CD4-positive, alpha-beta T cell treated with Interleukin-2 at 100 ng/mL for 4 hours (primary cell): ENCODE data around the gene DLG3.
"Not testable (repeated sequence)": the region's sequence is repeated elsewhere in the genome, so short reads cannot be mapped to it uniquely, and the experiment has no call there.

Experiments
- DNase-seq: peaks from one replicate; pipeline ENCODE4 v3.0.0-alpha.2; 2020; ENCODE audit warnings: low spot score

The DLG3 gene

DNA sequence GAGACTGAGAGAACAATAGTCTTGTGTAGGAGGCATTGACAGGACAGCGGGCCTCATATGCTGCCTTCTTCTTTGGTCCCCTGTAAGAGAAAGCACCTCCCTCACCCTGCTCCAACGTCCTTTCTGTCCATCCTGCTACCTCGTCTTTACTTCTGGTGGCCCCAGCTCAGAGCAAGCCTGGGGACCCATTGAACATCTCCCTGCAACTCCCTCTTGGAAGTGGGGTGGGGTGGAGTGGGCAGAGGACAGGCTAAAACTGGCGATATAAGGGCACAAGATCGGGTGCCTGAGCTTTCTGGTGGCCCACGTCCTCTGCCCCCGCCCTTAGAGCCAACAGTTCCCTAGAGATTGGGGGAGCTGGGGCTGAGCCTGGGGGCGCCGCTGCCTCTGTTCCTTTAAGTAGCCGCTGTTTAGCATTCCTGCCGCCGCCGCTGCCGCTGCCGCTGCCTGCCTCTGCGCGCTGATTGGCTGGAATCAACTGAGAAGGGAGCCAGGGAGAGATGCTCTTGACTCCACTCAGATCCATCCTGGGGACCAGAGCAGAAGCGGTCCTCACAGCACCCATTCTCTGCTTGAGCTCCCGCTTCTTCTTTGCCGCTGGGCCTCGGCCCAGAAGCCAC is at the start of gene DLG3:
Gene DLG3 (plus strand): TSS at position 510 of the 620 bp plus-strand sequence. CDS start 367 bp downstream, outside the sequence.
- DNase-seq, result peak; percentile 24

DNA sequence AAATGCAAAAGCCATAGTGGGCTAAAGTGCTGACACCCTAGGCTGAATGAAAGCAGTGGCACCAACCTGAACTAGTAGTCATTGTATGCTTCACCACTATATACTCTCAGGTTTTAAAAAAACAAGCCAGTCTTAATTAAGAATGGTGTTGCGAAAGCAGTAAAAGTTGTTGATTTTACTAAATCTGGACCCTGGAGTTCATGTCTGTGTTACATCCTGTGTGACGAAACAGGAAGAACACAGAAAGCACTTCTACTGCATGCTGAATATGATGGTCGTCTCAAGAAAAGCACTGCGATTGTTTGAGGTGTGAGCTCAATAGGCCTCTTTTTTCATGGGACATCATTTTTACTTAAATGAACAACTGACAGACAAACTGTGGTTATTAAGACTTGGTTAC is 45.7 kb upstream of the DLG3 start:
- DNase-seq, result peak; percentile 53

GRCh38 chrX:70400181-70400580 is 44.5 kb upstream of the DLG3 start:
- DNase-seq, result not testable (repeated sequence)

DNA sequence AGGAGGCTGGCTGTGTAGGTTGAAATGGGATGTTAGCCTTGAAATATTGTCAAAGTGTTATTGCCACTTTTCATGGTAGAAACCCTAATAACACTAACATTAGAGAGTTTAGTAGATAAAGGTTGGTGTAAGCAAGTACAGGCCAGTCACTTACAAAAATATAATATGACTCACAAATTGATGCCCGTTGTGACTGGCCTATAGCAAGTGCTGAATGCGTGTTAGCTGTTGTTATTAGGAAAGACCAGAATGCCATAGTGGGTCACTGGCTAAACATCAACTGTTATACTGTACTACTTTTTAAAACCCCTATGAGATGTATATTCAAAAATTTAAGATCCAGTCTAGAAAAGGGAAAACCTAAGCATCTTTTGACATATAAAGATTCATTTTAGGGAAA is 41.9 kb upstream of the DLG3 start:
- no peak for DNase-seq

DNA sequence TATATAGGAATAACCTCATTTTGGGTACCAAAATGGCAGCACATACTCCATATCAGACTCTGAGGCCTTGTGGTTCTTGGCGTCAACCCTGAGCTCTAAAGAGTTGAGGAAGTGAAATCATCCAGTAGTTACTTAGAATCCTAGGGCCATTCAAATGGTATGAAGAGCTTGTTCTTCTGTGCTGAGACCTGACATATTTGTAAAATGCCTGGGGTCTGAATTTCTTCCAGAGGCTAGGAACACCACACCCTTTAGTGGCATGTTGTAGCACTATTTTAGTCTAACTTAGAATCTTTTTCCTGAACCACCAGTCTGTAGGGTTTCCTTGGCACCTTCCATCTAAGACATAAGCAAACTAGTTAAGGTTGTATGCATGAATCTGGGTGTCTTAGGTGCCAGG is 39.6 kb upstream of the DLG3 start:
- DNase-seq, result no peak

GRCh38 chrX:70410921-70411320 is 33.7 kb upstream of the DLG3 start:
- no peak for DNase-seq

- no peak for DNase-seq
Observed at GRCh38 chrX:70411475-70411874, 33.2 kb upstream of the DLG3 start.

- DNase-seq, result no peak
Observed at GRCh38 chrX:70421618-70422017, 23.0 kb upstream of the DLG3 start.

DNA sequence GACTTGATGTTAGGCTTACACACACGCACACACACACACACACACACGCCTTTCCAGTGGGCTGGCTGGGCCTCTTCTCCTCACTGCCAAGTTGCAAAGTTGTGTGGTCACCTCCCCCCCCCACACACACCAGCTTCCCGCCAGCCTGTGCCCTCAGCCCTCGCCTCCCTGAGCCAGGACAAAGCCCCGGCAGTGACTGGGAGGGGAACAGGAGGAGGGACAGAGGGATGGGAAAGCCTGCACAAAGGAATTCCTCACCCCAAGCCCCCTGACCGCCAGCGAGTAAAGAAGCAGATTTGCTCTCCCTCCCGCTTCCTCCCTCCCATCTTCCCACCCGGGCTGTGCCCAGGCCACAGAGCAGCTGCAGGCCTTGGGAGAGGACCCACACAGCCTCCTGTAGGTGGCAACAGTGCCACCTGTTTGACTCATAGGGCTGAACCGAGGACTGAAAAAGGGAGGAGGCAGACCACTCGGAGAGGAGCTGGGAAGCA is 21.7 kb upstream of the DLG3 start, which contains the start of gene GDPD2:
Gene GDPD2 (plus strand): TSS at position 464 of the 491 bp plus-strand sequence. CDS start 1,671 bp downstream, outside the sequence.
- DNase-seq, result no peak

- DNase-seq, result no peak
Observed at GRCh38 chrX:70423936-70424675, 20.5 kb upstream of the DLG3 start.

DNA sequence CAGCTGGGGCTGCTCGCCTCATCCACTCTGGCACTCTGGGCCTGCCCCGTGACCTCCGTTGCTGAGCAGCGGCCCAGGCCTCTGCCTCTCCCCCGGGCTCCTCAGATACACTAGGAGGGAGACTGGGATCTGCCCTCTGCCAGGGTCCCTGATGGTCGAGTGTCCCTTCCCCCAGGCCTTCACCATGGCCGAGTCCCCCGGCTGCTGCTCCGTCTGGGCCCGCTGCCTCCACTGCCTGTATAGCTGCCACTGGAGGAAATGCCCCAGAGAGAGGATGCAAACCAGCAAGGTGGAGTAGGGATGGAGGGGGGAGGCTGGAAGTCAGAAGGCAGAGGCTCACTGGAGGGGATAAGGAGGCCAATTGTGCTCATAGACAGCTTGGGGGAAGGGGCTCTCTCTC is 19.8 kb upstream of the DLG3 start:
- no peak for DNase-seq

GRCh38 chrX:70426286-70427278 is 18.1 kb upstream of the DLG3 start:
- DNase-seq, result no peak

- no peak for DNase-seq
Observed at GRCh38 chrX:70427365-70427764, 17.3 kb upstream of the DLG3 start.

DNA sequence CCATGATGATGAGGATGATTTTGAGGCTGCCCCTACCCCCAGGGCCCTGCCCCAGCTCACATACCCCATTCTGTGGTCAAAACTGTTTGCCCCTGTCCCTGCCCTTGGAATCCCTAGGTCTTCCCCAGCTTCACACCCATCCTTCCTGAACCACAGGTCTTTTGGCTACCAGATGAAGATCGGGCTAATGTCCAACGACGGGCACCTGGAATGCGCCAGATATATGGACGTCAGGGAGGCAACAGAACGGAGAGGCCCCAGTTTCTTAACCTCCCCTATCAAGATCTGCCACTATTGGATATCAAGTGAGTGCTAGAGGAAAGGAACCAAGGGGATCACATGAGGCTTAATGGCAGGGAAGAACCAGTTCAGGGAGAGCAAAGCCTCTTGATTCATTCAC is 14.9 kb upstream of the DLG3 start:
- no peak for DNase-seq

DNA sequence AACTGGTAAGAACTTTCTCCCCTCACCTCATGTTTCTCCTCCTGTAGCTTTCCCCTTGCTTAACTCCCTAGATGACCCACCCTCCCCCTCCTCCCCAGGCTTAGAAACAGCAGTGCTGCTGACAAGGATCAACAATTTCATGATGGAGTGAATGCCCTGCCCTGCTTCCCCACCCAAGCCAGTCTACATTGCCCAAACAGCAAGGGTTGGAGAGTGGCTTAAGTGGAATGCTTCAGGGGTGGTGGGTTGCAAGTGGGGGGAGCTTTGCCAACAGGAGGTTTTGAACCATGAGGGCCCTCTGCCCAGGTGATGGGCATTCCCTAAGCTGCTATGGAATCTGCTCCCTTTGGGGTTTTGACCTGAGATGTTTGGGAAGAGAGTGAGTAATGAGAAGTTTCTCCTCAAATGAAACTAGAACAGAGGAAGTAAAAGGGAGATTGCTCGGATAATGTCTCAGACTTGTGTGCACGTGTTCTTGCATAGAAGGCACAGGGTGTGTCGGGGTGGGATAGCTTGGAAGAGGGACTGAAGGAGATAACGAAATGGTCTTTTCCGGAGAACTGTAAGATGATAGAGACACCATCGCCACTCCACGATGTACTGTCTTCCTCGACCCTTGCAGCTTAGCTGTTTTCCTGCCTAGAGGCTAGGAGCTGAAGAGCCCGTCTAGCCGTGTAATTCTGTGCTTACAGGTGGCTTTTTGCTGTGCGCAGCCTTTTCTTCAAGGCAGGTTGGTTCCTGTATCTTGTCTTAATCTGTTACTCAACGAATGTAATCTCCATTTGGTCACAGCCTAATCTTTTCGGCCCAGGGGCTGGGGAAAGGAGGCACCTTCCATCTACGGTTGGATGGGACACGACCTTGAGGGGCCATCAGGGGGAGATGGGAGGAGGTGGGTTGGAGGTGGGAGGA is 11.4 kb upstream of the DLG3 start:
- no peak for DNase-seq

DNA sequence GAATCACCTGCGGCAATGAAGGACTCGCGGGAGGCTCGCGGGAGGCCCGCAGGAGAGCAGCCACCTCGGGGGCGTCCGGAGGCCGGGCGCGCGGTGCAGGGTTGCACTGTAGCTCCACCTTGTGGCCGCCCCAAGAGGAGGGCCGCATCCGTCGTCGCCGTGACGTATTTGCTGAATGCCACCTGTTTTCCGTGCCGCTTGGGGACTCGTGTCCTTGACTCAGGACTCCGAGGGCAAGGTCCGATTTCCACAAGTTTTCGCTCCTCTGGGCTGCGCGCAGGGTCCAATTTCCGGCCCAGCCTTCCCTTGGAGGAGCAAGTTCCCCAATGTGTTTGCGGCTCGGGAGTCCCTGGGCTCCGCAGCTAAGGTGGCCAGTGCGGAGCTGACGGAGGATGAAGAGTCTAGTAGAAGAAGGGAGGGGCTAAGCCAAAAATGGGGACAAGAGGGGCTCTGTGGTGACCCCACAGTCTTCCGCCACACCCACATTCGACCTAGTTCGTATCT is 10.7 kb upstream of the DLG3 start:
- peak; percentile 72 for DNase-seq

GRCh38 chrX:70434352-70434866 is 10.2 kb upstream of the DLG3 start:
- DNase-seq, result peak; percentile 70

- DNase-seq, result peak; percentile 19
Observed at GRCh38 chrX:70434914-70435586, 9.6 kb upstream of the DLG3 start.

- DNase-seq, result no peak
Observed at GRCh38 chrX:70436343-70436742, 8.3 kb upstream of the DLG3 start.

GRCh38 chrX:70437011-70437410 is 7.6 kb upstream of the DLG3 start:
- DNase-seq, result no peak
